Measurements from ENCODE around the gene PET117. TPM values are rescaled to one million over a fixed set of nuclear protein-coding genes. Genes with fewer than 3 reads are reported as not detected.
"Not testable (repeated sequence)": the region's sequence is repeated elsewhere in the genome, so short reads cannot be mapped to it uniquely, and the experiment has no call there.

PET117 gene
- total RNA-seq (10 to 100 TPM; 19.0 to 22.5 TPM), polyA plus RNA-seq (10 to 100 TPM; 32.4 to 41.4 (median 36.2) TPM), total RNA-seq (0 to 0.34 (median 0.21) reads per million in 6 experiments)

GRCh38 chr20:18137412-18138265 lies at the start of gene PET117, which contains the start of gene KAT14:
Gene PET117, plus strand, starts transcription at chr20:18137863. Its CDS starts 93 bp downstream, at chr20:18137956.
Gene KAT14, plus strand, starts transcription at chr20:18137863. Its CDS starts 4,798 bp downstream, at chr20:18142661.
- POLR2A ChIA-PET, result interaction anchor here (0.6 to 2.3 kb wide), 12 partner anchors 10 to 1915 kb away, joined by 3 to 44 read pairs (median 4); partner anchors contain the start of genes CFAP61, CRNKL1, RRBP1 and SEC23B
- ATAC-seq (peak; percentile 91 to 92), DNase-seq (peak; percentile 80 to 96 (median 93))
- Mint-ChIP-seq H3K4me3 (peak within 1 kb of the TSS; percentile 69 to 95 (median 90)), H3K27me3 (no peaks in the 10 kb centered on the region), H3K36me3 (peaks cover 0 to 8% (median 3%) of the 10 kb centered on the region in 3 donors), H3K4me1 (peaks cover 21 to 42% (median 31%) of the 10 kb centered on the region in 4 donors), H3K27ac (peak within 1 kb of the TSS; percentile 66 to 99 (median 94)), H3K9me3 (no peaks in the 10 kb centered on the region)

GRCh38 chr20:18088298-18088697 lies 49.4 kb upstream of the PET117 start:
- H3K36me3 Mint-ChIP-seq, H3K9me3 Mint-ChIP-seq, H3K4me3 Mint-ChIP-seq, DNase-seq, H3K27ac Mint-ChIP-seq, ATAC-seq, POLR2A ChIA-PET, H3K4me1 Mint-ChIP-seq: not testable (repeated sequence)
- H3K27me3 Mint-ChIP-seq, result peaks cover 0 to 28% (median 9%) of the 10 kb centered on the region in 5 donors

GRCh38 chr20:18088841-18089240 lies 48.8 kb upstream of the PET117 start:
- ATAC-seq, H3K36me3 Mint-ChIP-seq, H3K9me3 Mint-ChIP-seq, DNase-seq, H3K4me3 Mint-ChIP-seq, H3K27ac Mint-ChIP-seq, POLR2A ChIA-PET, H3K4me1 Mint-ChIP-seq: not testable (repeated sequence)
- H3K27me3 Mint-ChIP-seq, result peaks cover 0 to 28% (median 9%) of the 10 kb centered on the region in 5 donors

GRCh38 chr20:18090044-18090443 lies 47.6 kb upstream of the PET117 start:
- Mint-ChIP-seq H3K36me3 (no peaks in the 10 kb centered on the region), H3K4me3 (no peak overlapping the region), H3K27me3 (peaks cover 0 to 28% (median 11%) of the 10 kb centered on the region in 5 donors), H3K27ac (no peak overlapping the region), H3K4me1 (no peaks in the 10 kb centered on the region), H3K9me3 (no peaks in the 10 kb centered on the region)
- POLR2A ChIA-PET, result no interaction called here
- no peak for ATAC-seq
- DNase-seq, result no peak

GRCh38 chr20:18090477-18090876 lies 47.2 kb upstream of the PET117 start:
- no peaks in the 10 kb centered on the region for H3K4me1 Mint-ChIP-seq
- H3K9me3 Mint-ChIP-seq, result no peaks in the 10 kb centered on the region
- no peak for DNase-seq
- no peak for ATAC-seq
- no peak overlapping the region for H3K4me3 Mint-ChIP-seq
- H3K27me3 Mint-ChIP-seq, result peaks cover 0 to 28% (median 11%) of the 10 kb centered on the region in 5 donors
- no peak overlapping the region for H3K27ac Mint-ChIP-seq
- POLR2A ChIA-PET, result no interaction called here
- no peaks in the 10 kb centered on the region for H3K36me3 Mint-ChIP-seq

- POLR2A ChIA-PET, result no interaction called here
- DNase-seq (no peak), ATAC-seq (no peak)
- H3K27me3 Mint-ChIP-seq, result peaks cover 2 to 28% (median 11%) of the 10 kb centered on the region in 5 donors
- H3K36me3 Mint-ChIP-seq, result no peaks in the 10 kb centered on the region
- no peak overlapping the region for H3K27ac Mint-ChIP-seq
- H3K4me1 Mint-ChIP-seq, result no peaks in the 10 kb centered on the region
- no peaks in the 10 kb centered on the region for H3K9me3 Mint-ChIP-seq
- H3K4me3 Mint-ChIP-seq, result no peak overlapping the region
Measured at GRCh38 chr20:18091623-18092022, 46.0 kb upstream of the PET117 start.

GRCh38 chr20:18092890-18093289 lies 44.8 kb upstream of the PET117 start:
- DNase-seq, result no peak
- H3K9me3 Mint-ChIP-seq, result no peaks in the 10 kb centered on the region
- ATAC-seq, result no peak
- H3K4me3 Mint-ChIP-seq, result no peak overlapping the region
- no peaks in the 10 kb centered on the region for H3K4me1 Mint-ChIP-seq
- no peaks in the 10 kb centered on the region for H3K36me3 Mint-ChIP-seq
- POLR2A ChIA-PET, result no interaction called here
- no peak overlapping the region for H3K27ac Mint-ChIP-seq
- H3K27me3 Mint-ChIP-seq, result peaks cover 2 to 30% (median 11%) of the 10 kb centered on the region in 5 donors

- ATAC-seq, result no peak
Measured at GRCh38 chr20:18093388-18093787, 44.3 kb upstream of the PET117 start.

GRCh38 chr20:18094191-18094590 lies 43.5 kb upstream of the PET117 start:
- DNase-seq, result no peak
- H3K4me1 Mint-ChIP-seq, result no peaks in the 10 kb centered on the region
- no peak overlapping the region for H3K4me3 Mint-ChIP-seq
- no peaks in the 10 kb centered on the region for H3K9me3 Mint-ChIP-seq
- peaks cover 5 to 24% (median 12%) of the 10 kb centered on the region in 5 donors for H3K27me3 Mint-ChIP-seq
- peaks cover 0 to 5% (median 0%) of the 10 kb centered on the region in 3 donors for H3K36me3 Mint-ChIP-seq
- POLR2A ChIA-PET, result no interaction called here
- H3K27ac Mint-ChIP-seq, result no peak overlapping the region
- ATAC-seq, result no peak

More at GRCh38 chr20:18093388-18093787, 44.3 kb upstream of the PET117 start:
- Mint-ChIP-seq H3K4me3 (no peak overlapping the region), H3K4me1 (no peaks in the 10 kb centered on the region), H3K9me3 (no peaks in the 10 kb centered on the region), H3K36me3 (no peaks in the 10 kb centered on the region), H3K27ac (no peak overlapping the region), H3K27me3 (peaks cover 4 to 29% (median 11%) of the 10 kb centered on the region in 5 donors)
- POLR2A ChIA-PET, result no interaction called here
- DNase-seq, result no peak

GRCh38 chr20:18100569-18100968 lies 37.1 kb upstream of the PET117 start:
- H3K9me3 Mint-ChIP-seq, DNase-seq, H3K4me3 Mint-ChIP-seq, POLR2A ChIA-PET, H3K4me1 Mint-ChIP-seq, H3K27ac Mint-ChIP-seq, H3K36me3 Mint-ChIP-seq, ATAC-seq: not testable (repeated sequence)
- peaks cover 6 to 32% (median 12%) of the 10 kb centered on the region in 5 donors for H3K27me3 Mint-ChIP-seq

- H3K4me1 Mint-ChIP-seq, result no peaks in the 10 kb centered on the region
- H3K4me3 Mint-ChIP-seq, result no peak overlapping the region
- peaks cover 0 to 2% (median 0%) of the 10 kb centered on the region in 9 donors for H3K9me3 Mint-ChIP-seq
- POLR2A ChIA-PET, result no interaction called here
- no peak for ATAC-seq
- no peak overlapping the region for H3K27ac Mint-ChIP-seq
- peaks cover 0 to 5% (median 0%) of the 10 kb centered on the region in 3 donors for H3K36me3 Mint-ChIP-seq
- peaks cover 10 to 32% (median 12%) of the 10 kb centered on the region in 5 donors for H3K27me3 Mint-ChIP-seq
- no peak for DNase-seq
Measured at GRCh38 chr20:18101125-18101810, 36.4 kb upstream of the PET117 start.

- no peak for ATAC-seq
- H3K9me3 Mint-ChIP-seq, result peaks cover 0 to 6% (median 2%) of the 10 kb centered on the region in 9 donors
- H3K4me3 Mint-ChIP-seq, result no peak overlapping the region
- H3K36me3 Mint-ChIP-seq, result peaks cover 0 to 5% (median 0%) of the 10 kb centered on the region in 3 donors
- H3K27ac Mint-ChIP-seq, result no peak overlapping the region
- POLR2A ChIA-PET, result no interaction called here
- DNase-seq, result no peak
- H3K27me3 Mint-ChIP-seq, result peaks cover 9 to 32% (median 11%) of the 10 kb centered on the region in 5 donors
- H3K4me1 Mint-ChIP-seq, result no peaks in the 10 kb centered on the region
Measured at GRCh38 chr20:18103497-18103896, 34.2 kb upstream of the PET117 start.

- Mint-ChIP-seq H3K36me3 (no peaks in the 10 kb centered on the region), H3K4me1 (no peaks in the 10 kb centered on the region)
- POLR2A ChIA-PET, result no interaction called here
Measured at GRCh38 chr20:18108326-18108725, 29.3 kb upstream of the PET117 start.

More at GRCh38 chr20:18108326-18108725, 29.3 kb upstream of the PET117 start:
- H3K27me3 Mint-ChIP-seq, result peaks cover 2 to 9% (median 4%) of the 10 kb centered on the region in 5 donors
- no peak overlapping the region for H3K27ac Mint-ChIP-seq
- H3K9me3 Mint-ChIP-seq, result peaks cover 0 to 15% (median 5%) of the 10 kb centered on the region in 9 donors
- DNase-seq (no peak), ATAC-seq (no peak)
- no peak overlapping the region for H3K4me3 Mint-ChIP-seq

All from naive thymus-derived CD8-positive, alpha-beta T cell (primary cell).